ENCODE results near the gene PHAX. TPM values are rescaled to one million over a fixed set of nuclear protein-coding genes. Genes with fewer than 3 reads are reported as not detected.
"Not testable (repeated sequence)": the region's sequence is repeated elsewhere in the genome, so short reads cannot be mapped to it uniquely, and the experiment has no call there.

Gene PHAX
- total RNA-seq, result 10 to 100 TPM; 62.3 to 69.6 TPM

- Mint-ChIP-seq H3K4me1 (peaks cover 25% of the 10 kb centered on the region), H3K9me3 (peaks cover 8% of the 10 kb centered on the region), H3K4me3 (peak within 1 kb of the TSS; percentile 99), H3K36me3 (peaks cover 20% of the 10 kb centered on the region), H3K27ac (peak within 1 kb of the TSS; percentile 97), H3K27me3 (no peaks in the 10 kb centered on the region)
- peak; percentile 85 for DNase-seq
Observed at GRCh38 chr5:126600631-126601511, at the start of gene PHAX. PHAX (plus strand) TSS chr5:126600947; CDS start chr5:126600963, 16 bp downstream.

DNA sequence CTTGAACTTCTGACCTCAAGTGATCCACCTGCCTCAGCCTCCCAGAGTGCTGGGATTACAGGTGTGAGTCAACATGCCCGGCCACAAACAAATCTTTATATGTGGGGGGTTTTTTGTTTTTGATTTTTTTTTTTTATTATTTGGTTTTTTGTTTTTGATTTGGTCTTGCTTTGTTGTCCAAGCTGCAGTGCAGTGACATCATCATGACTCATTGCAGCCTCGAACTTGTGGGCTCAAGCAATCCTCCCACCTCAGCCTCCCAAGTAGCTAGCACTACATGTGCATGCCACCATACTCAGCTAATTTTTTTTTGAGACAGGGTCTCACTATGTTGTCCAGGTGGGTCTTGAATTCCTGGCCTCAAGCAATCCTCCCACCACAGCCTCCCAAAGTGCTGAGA lies 48.1 kb upstream of the PHAX start:
- H3K4me1 Mint-ChIP-seq, result no peaks in the 10 kb centered on the region
- no peaks in the 10 kb centered on the region for H3K9me3 Mint-ChIP-seq
- DNase-seq, result no peak
- no peak overlapping the region for H3K4me3 Mint-ChIP-seq
- H3K36me3 Mint-ChIP-seq, result no peaks in the 10 kb centered on the region
- no peaks in the 10 kb centered on the region for H3K27me3 Mint-ChIP-seq
- no peak overlapping the region for H3K27ac Mint-ChIP-seq

DNA sequence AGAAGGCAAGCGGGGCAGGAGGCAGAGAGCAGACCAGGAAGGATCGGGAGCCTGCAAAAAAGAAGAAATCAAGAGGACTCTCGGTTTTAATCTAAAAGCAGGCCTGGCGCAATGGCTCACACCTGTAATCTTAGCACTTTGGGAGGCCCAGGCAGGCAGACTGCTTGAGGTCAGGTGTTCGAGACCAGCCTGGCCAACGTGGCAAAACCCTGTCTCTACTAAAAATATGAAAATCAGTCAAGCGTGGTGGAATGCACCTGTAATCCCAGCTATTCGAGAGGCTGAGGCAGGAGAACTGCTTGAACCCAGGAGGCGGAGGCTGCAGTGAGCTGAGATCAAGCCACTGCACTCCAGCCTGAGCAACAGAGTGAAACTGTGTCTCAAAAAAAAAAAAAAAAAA lies 45.6 kb upstream of the PHAX start:
- not testable (repeated sequence) for H3K9me3 Mint-ChIP-seq

GRCh38 chr5:126561908-126562307 lies 38.8 kb upstream of the PHAX start:
- no peak for DNase-seq
- Mint-ChIP-seq H3K9me3 (no peaks in the 10 kb centered on the region), H3K36me3 (no peaks in the 10 kb centered on the region), H3K4me3 (no peak overlapping the region), H3K27me3 (no peaks in the 10 kb centered on the region), H3K27ac (no peak overlapping the region), H3K4me1 (no peaks in the 10 kb centered on the region)

More for the DNA sequence above, 45.6 kb upstream of the PHAX start:
- H3K27ac Mint-ChIP-seq, H3K4me3 Mint-ChIP-seq, H3K4me1 Mint-ChIP-seq, DNase-seq, H3K36me3 Mint-ChIP-seq, H3K27me3 Mint-ChIP-seq: not testable (repeated sequence)

DNA sequence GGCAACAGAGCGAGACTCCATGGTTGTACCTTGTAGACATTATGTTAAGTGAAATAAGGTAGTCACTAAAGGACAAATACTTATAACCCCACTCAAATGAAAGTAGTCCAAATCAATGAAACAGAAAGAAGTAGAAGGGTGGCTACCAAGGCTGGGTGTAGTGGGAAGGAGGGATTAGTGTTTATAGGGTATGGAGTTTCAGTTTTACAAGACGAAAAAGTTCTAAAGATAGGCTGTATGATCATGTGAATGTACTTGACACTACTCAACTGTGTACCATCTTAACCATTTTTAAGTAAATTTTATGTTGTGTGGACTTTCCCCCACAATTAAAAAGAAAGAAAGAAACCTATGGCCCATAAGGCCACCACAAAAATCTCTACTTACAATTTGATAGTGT lies 37.9 kb upstream of the PHAX start:
- H3K27me3 Mint-ChIP-seq, result no peaks in the 10 kb centered on the region

DNA sequence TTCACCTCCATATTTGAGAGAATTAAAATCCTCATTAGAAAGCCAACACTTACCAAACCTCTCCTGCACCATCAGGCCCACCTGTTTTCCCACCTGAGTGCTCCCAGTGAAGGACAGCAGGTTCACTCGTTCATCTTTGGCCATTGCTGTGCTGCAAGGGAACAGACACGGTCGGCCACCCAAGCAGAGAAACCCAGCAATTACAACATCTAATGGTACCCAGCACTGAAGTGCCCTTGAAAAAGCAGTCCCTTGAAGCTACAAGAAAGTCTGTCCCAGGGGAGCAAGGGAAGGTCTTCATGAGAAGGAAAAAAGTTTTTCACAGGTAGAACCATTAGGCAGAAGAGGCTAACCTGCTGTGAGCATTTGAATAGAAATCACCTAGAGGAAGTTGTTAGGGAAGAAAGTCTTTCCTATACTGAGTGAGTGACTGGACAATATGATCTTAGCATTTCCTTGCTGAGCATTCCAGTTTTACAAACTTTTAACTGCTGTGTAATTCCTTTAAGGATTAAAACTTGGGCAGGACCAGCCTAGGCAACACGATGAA lies 32.5 kb upstream of the PHAX start:
- no peak overlapping the region for H3K27ac Mint-ChIP-seq
- H3K4me3 Mint-ChIP-seq, result no peak overlapping the region
- no peak for DNase-seq
- H3K4me1 Mint-ChIP-seq, result no peaks in the 10 kb centered on the region
- no peaks in the 10 kb centered on the region for H3K27me3 Mint-ChIP-seq
- H3K36me3 Mint-ChIP-seq, result no peaks in the 10 kb centered on the region
- H3K9me3 Mint-ChIP-seq, result no peaks in the 10 kb centered on the region

More for the DNA sequence above, 37.9 kb upstream of the PHAX start:
- no peaks in the 10 kb centered on the region for H3K9me3 Mint-ChIP-seq
- H3K36me3 Mint-ChIP-seq, result no peaks in the 10 kb centered on the region
- no peaks in the 10 kb centered on the region for H3K4me1 Mint-ChIP-seq
- no peak overlapping the region for H3K27ac Mint-ChIP-seq
- no peak overlapping the region for H3K4me3 Mint-ChIP-seq
- DNase-seq, result no peak

GRCh38 chr5:126575644-126576043 lies 25.1 kb upstream of the PHAX start:
- H3K4me3 Mint-ChIP-seq, result no peak overlapping the region
- no peaks in the 10 kb centered on the region for H3K36me3 Mint-ChIP-seq
- H3K27ac Mint-ChIP-seq, result no peak overlapping the region
- DNase-seq, result no peak
- H3K4me1 Mint-ChIP-seq, result no peaks in the 10 kb centered on the region
- no peaks in the 10 kb centered on the region for H3K27me3 Mint-ChIP-seq
- H3K9me3 Mint-ChIP-seq, result no peaks in the 10 kb centered on the region

GRCh38 chr5:126576974-126577373 lies 23.8 kb upstream of the PHAX start:
- Mint-ChIP-seq H3K4me1 (no peaks in the 10 kb centered on the region), H3K9me3 (no peaks in the 10 kb centered on the region), H3K27ac (no peak overlapping the region), H3K27me3 (no peaks in the 10 kb centered on the region), H3K36me3 (no peaks in the 10 kb centered on the region), H3K4me3 (no peak overlapping the region)
- no peak for DNase-seq

GRCh38 chr5:126577415-126577814 lies 23.3 kb upstream of the PHAX start:
- DNase-seq, result no peak
- Mint-ChIP-seq H3K27me3 (no peaks in the 10 kb centered on the region), H3K9me3 (no peaks in the 10 kb centered on the region), H3K4me1 (no peaks in the 10 kb centered on the region), H3K36me3 (no peaks in the 10 kb centered on the region), H3K4me3 (no peak overlapping the region), H3K27ac (no peak overlapping the region)

DNA sequence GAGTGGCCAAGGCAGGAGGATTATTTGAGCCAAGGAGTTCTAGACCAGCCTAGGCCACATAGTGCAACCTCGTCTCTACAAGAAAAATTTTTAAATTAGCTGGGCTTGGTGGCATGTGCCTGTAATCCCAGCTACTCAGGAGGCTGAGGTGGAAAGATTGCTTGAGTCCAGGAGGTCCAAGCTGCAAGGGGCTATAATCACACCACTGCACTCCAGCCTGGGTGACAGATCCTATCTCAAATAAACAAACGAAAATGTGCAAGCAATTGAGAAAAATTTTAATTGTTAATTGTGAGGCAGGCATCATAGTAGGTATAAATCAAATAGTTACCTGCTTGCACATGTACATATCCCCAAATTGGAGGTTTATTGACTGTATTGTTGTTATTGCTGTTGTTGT lies 21.0 kb upstream of the PHAX start:
- no peak for DNase-seq
- H3K27ac Mint-ChIP-seq, result no peak overlapping the region
- H3K36me3 Mint-ChIP-seq, result peaks cover 3% of the 10 kb centered on the region
- H3K27me3 Mint-ChIP-seq, result no peaks in the 10 kb centered on the region
- no peaks in the 10 kb centered on the region for H3K4me1 Mint-ChIP-seq
- no peaks in the 10 kb centered on the region for H3K9me3 Mint-ChIP-seq
- no peak overlapping the region for H3K4me3 Mint-ChIP-seq

- no peak for DNase-seq
- H3K4me3 Mint-ChIP-seq, result no peak overlapping the region
- H3K27me3 Mint-ChIP-seq, result no peaks in the 10 kb centered on the region
- H3K36me3 Mint-ChIP-seq, result peaks cover 3% of the 10 kb centered on the region
- no peaks in the 10 kb centered on the region for H3K9me3 Mint-ChIP-seq
- H3K27ac Mint-ChIP-seq, result no peak overlapping the region
- H3K4me1 Mint-ChIP-seq, result no peaks in the 10 kb centered on the region
Observed at GRCh38 chr5:126583761-126584160, 17.0 kb upstream of the PHAX start.

DNA sequence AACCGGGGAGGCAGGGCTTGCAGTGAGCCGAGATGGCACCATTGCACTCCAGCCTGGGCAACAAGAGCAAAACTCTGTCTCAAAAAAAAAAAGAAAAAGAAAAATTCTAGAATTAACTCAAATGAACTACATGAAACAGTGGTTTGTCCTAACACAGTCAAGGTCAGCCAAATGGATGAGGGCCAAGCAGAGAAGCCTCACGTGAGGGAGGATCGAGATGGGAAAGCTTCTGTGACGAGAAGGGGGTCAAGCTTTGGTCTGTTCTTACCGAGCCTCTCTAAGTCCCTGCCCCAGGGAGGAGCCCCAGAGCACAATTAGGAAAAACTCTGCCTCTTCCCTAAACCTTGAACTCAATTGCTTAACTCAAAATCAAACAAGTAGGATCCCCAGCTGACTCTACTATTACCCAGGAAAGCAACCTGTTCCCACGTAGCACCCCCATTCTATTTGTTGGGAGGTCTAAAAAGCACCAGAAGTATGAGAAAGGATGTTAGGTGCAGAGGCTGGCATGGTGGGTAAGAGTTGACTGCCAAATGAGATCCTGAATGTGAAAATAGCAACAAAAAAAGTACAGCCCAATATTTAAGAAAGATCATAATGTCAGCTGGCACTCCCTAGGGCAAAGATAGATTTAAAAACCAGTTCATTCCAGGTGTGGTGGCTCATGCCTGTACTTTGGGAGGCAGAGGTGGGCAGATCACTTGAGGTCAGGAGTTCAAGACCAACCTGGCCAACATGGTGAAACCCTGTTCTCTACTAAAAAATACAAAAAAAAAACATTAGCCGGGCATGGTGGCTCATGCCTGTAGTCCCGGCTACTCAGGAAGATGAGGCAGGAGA lies 13.0 kb upstream of the PHAX start:
- Mint-ChIP-seq H3K9me3 (no peaks in the 10 kb centered on the region), H3K4me1 (no peaks in the 10 kb centered on the region), H3K27me3 (no peaks in the 10 kb centered on the region), H3K4me3 (no peak overlapping the region), H3K27ac (no peak overlapping the region), H3K36me3 (peaks cover 4% of the 10 kb centered on the region)
- DNase-seq, result no peak

DNA sequence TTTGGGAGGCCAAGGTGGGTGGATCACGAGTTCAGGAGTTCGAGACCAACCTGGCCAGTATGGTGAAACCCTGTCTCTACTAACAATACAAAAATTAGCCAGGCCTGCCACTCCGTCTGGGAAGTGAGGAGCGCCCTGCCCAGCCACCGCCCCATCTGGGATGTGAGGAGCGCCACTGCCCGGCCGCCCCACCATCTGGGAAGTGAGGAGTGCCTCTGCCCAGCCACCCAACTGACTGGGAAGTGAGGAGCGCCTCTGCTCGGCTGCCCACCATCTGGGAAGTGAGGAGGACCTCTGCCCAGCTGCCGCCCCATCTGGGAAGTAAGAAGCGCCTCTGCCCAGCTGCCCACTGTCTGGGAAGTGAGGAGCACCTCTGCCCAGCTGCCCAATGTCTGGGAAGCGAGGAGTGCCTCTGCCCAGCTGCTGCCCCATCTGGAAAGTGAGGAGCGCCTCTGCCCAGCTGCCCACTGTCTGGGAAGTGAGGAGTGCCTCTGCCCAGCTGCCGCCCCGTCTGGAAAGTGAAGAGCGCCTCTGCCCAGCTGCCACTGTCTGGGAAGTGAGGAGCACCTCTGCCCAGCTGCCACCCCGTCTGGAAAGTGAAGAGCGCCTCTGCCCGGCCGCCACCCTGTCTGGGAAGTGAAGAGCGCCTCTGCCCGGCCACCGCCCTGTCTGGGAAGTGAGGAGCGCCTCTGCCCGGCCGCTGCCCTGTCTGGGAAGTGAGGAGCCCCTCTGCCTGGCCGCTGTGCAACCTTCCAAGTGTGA lies 11.0 kb upstream of the PHAX start:
- no peaks in the 10 kb centered on the region for H3K27me3 Mint-ChIP-seq
- no peak overlapping the region for H3K4me3 Mint-ChIP-seq
- H3K27ac Mint-ChIP-seq, result no peak overlapping the region
- H3K9me3 Mint-ChIP-seq, result no peaks in the 10 kb centered on the region
- peaks cover 7% of the 10 kb centered on the region for H3K4me1 Mint-ChIP-seq
- DNase-seq, result no peak
- H3K36me3 Mint-ChIP-seq, result peaks cover 3% of the 10 kb centered on the region

DNA sequence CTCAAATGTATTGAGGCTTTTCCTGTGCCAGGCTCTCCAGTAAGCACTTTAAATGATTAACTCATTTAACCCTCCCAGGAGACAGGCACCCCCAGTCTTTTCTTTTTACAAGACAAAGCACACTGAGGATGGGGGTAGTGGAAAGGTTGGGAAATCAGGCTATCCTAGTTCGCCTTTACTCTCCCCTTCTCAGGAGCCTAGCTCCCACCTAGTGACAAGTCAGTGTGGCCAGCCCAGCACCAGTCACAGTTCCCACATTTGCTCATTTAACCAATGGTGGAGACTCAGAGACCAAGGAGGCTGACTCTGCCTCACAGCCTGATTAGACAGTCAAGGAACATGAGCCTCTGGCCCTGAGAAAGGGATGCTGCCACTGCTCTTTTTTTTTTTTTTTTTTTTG lies 9.2 kb upstream of the PHAX start:
- no peak overlapping the region for H3K27ac Mint-ChIP-seq
- H3K9me3 Mint-ChIP-seq, result peaks cover 2% of the 10 kb centered on the region
- no peak overlapping the region for H3K4me3 Mint-ChIP-seq
- DNase-seq, result no peak
- H3K27me3 Mint-ChIP-seq, result no peaks in the 10 kb centered on the region
- H3K36me3 Mint-ChIP-seq, result peaks cover 6% of the 10 kb centered on the region
- H3K4me1 Mint-ChIP-seq, result peaks cover 7% of the 10 kb centered on the region
